GM21360 (cell line): ENCODE data around the gene TMEM181.
"Not testable (repeated sequence)": the region's sequence is repeated elsewhere in the genome, so short reads cannot be mapped to it uniquely, and the experiment has no call there.

ENCODE experiments used
- ATAC-seq: cut with Tn5 transposase; IDR thresholded peaks from one replicate; pipeline ENCODE4 v1.9.1; 2021; ENCODE audit warnings: mild to moderate bottlenecking, moderate library complexity; ENCODE audit not compliant: unreplicated experiment

TMEM181 gene

GRCh38 chr6:158591134-158591809 is 31.4 kb downstream of the TMEM181 start:
- ATAC-seq, result no peak

- no peak for ATAC-seq
Measured at GRCh38 chr6:158591810-158592209, 31.9 kb downstream of the TMEM181 start.

GRCh38 chr6:158593670-158594069 is 33.8 kb downstream of the TMEM181 start:
- ATAC-seq, result no peak

- ATAC-seq, result no peak
Measured at GRCh38 chr6:158595223-158595622, 35.3 kb downstream of the TMEM181 start.

- ATAC-seq, result no peak
Measured at GRCh38 chr6:158596861-158597260, 37.0 kb downstream of the TMEM181 start.

GRCh38 chr6:158597565-158597964 is 37.7 kb downstream of the TMEM181 start:
- no peak for ATAC-seq

- ATAC-seq, result no peak
Measured at GRCh38 chr6:158599635-158600034, 39.7 kb downstream of the TMEM181 start.

- no peak for ATAC-seq
Measured at GRCh38 chr6:158603261-158604047, 43.6 kb downstream of the TMEM181 start.

GRCh38 chr6:158604048-158604406 is 44.1 kb downstream of the TMEM181 start:
- ATAC-seq, result no peak

- ATAC-seq, result no peak
Measured at GRCh38 chr6:158605266-158605878, 45.5 kb downstream of the TMEM181 start.

- ATAC-seq, result not testable (repeated sequence)
Measured at GRCh38 chr6:158606011-158606410, 46.1 kb downstream of the TMEM181 start.

GRCh38 chr6:158606935-158607334 is 47.0 kb downstream of the TMEM181 start:
- no peak for ATAC-seq

- ATAC-seq, result no peak
Measured at GRCh38 chr6:158607411-158608170, 47.7 kb downstream of the TMEM181 start.

GRCh38 chr6:158608221-158608620 is 48.3 kb downstream of the TMEM181 start:
- no peak for ATAC-seq

- no peak for ATAC-seq
Measured at GRCh38 chr6:158609455-158610155, 49.7 kb downstream of the TMEM181 start.

- no peak for ATAC-seq
Measured at GRCh38 chr6:158610319-158610968, 50.6 kb downstream of the TMEM181 start.

GRCh38 chr6:158611039-158611438 is 51.1 kb downstream of the TMEM181 start:
- ATAC-seq, result no peak

GRCh38 chr6:158611541-158612370 is 51.9 kb downstream of the TMEM181 start:
- ATAC-seq, result no peak

- ATAC-seq, result not testable (repeated sequence)
Measured at GRCh38 chr6:158614606-158615005, 54.7 kb downstream of the TMEM181 start.
